Naive thymus-derived CD4-positive, alpha-beta T cell (primary cell): Measurements from ENCODE around the gene IGSF11. TPM values are rescaled to one million over a fixed set of nuclear protein-coding genes. Genes with fewer than 3 reads are reported as not detected.

Experiments used
- ATAC-seq: fragments of 150-1000 bp; cut with Tn5 transposase; 2 replicates; pipeline ENCODE4 v1.10.0; 2021; ENCODE audit warnings: mild to moderate bottlenecking, moderate library complexity
- CTCF ChIA-PET: fragments of 350-600 bp; sonication (Branson Sonifier 250); formaldehyde crosslinking; loops from one replicate; lab custom pipeline; 2021; ENCODE audit warnings: antibody characterized with exemption; lab: Charles Lee
- POLR2A ChIA-PET: fragments of 350-600 bp; sonication (Branson Sonifier 250); formaldehyde crosslinking; loops from one replicate; lab custom pipeline; 2021; ENCODE audit warnings: antibody characterized with exemption, inconsistent platforms; lab: Charles Lee
- DNase-seq, 9 donors: peaks; one replicate each; pipeline versions ENCODE4 v3.0.0 to v3.0.0-alpha.2; 2020 to 2022; ENCODE audit warnings: mixed read lengths in 1 of 9
- H3K27ac ChIP-seq: one replicate; pipeline ENCODE4 v1.7.0; 2013; ENCODE audit warnings: mild to moderate bottlenecking, low read depth, low read length, moderate library complexity
- H3K27me3 ChIP-seq, 2 donors: one replicate each; pipeline ENCODE4 v1.7.0; 2013; ENCODE audit warnings: low read length in 2 of 2, mild to moderate bottlenecking in 2 of 2, moderate library complexity in 2 of 2; ENCODE audit not compliant: control insufficient read depth in 2 of 2, insufficient read depth in 2 of 2
- H3K36me3 ChIP-seq, 3 experiments: 1 replicate in 2 of 3; 2 replicates in 1 of 3; pipeline ENCODE4 v1.7.0; 2013; ENCODE audit warnings: low read length in 3 of 3, mild to moderate bottlenecking in 3 of 3, moderate library complexity in 1 of 3; ENCODE audit not compliant: insufficient read depth in 3 of 3, control insufficient read depth in 2 of 3
- H3K4me1 ChIP-seq, 2 donors: one replicate each; pipeline ENCODE4 v1.7.0; 2013; ENCODE audit warnings: low read length in 2 of 2, mild to moderate bottlenecking in 2 of 2, moderate library complexity in 1 of 2; ENCODE audit not compliant: control insufficient read depth in 2 of 2, insufficient read depth in 2 of 2
- H3K4me3 ChIP-seq: 2 replicates; pipeline ENCODE4 v1.7.0; 2013; ENCODE audit warnings: mild to moderate bottlenecking, low read length
- H3K9me3 ChIP-seq, 3 experiments: 1 replicate in 2 of 3; 2 replicates in 1 of 3; pipeline ENCODE4 v1.7.0; 2013; ENCODE audit warnings: low read length in 3 of 3; ENCODE audit not compliant: control insufficient read depth in 2 of 3
- H3K27ac Mint-ChIP-seq, 9 donors: one replicate each; pipeline ENCODE4 v1.8.0; 2020 to 2022; ENCODE audit warnings: mixed read lengths in 9 of 9, mild to moderate bottlenecking in 8 of 9, moderate library complexity in 5 of 9, inconsistent platforms in 2 of 9
- H3K27me3 Mint-ChIP-seq, 5 donors: one replicate each; pipeline ENCODE4 v1.8.0; 2021 to 2022; ENCODE audit warnings: mixed read lengths in 5 of 5, mild to moderate bottlenecking in 1 of 5
- H3K36me3 Mint-ChIP-seq, 5 donors: one replicate each; pipeline ENCODE4 v1.8.0; 2020 to 2022; ENCODE audit warnings: mixed read lengths in 5 of 5, mild to moderate bottlenecking in 3 of 5, inconsistent platforms in 1 of 5
- H3K4me1 Mint-ChIP-seq, 7 donors: one replicate each; pipeline ENCODE4 v1.8.0; 2020 to 2022; ENCODE audit warnings: mixed read lengths in 7 of 7, mild to moderate bottlenecking in 3 of 7, inconsistent platforms in 1 of 7
- H3K4me3 Mint-ChIP-seq, 10 donors: one replicate each; pipeline ENCODE4 v1.8.0; 2020 to 2022; ENCODE audit warnings: mild to moderate bottlenecking in 10 of 10, mixed read lengths in 10 of 10, moderate library complexity in 6 of 10, inconsistent platforms in 2 of 10
- H3K9me3 Mint-ChIP-seq, 11 donors: one replicate each; pipeline ENCODE4 v1.8.0; 2020 to 2022; ENCODE audit warnings: mixed read lengths in 11 of 11, mild to moderate bottlenecking in 4 of 11, inconsistent platforms in 1 of 11, moderate library complexity in 1 of 11
- intact Hi-C, 2 donors: fragments of 100-400 bp; cut with micrococcal nuclease; formaldehyde crosslinking; loops; one replicate each; pipeline ENCODE4 v1.15.1; 2023
- polyA plus RNA-seq, 2 donors: library from polyadenylated mRNA; unstranded; fragments of 300-500 nt; fragmentation: Illumina TruSeq; gene quantifications; one replicate each; pipeline ENCODE4 v1.2.3, GENCODE V29; 2021
- total RNA-seq, 6 experiments: library from RNA in 5 of 6; stranded (reverse) in 5 of 6; gene quantifications; 1 replicate in 5 of 6; 2 replicates in 1 of 6; pipeline ENCODE4 v1.2.3 and lab custom pipeline; 2021 to 2026

IGSF11 gene
- total and polyA plus RNA-seq, 7 experiments from 2014 or later = 0.15 to 0.85 (median 0.41) TPM; not detected in 1

DNA sequence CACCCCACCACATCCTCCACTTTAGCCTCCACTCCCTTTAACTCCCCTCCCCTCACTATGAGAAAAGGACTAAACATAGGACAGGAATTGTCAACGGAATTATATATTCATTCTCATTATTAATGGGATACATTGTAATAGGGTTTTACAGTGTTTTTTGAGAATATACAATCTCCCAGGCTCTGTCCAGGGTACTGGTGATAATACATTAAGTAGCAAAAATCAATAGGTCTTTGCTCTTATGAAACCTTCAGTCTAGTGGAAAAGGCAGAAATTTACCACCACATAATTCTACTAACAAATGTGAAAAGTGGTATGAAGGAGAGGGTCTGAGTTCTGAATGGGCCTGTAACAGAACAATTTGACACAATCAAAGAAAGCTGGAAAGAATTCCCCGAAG lies 28.2 kb upstream of the IGSF11 start:
- no peak overlapping the region for H3K4me3 ChIP-seq
- H3K4me1 ChIP-seq = no peaks in the 10 kb centered on the region
- no peak overlapping the region for H3K27ac ChIP-seq
- intact Hi-C loops = no loop called here
- no peaks in the 10 kb centered on the region for H3K36me3 ChIP-seq
- peaks cover 0 to 3% (median 0%) of the 10 kb centered on the region in 11 donors for H3K9me3 Mint-ChIP-seq
- no peaks in the 10 kb centered on the region for H3K36me3 Mint-ChIP-seq
- POLR2A ChIA-PET = no interaction called here
- H3K4me3 Mint-ChIP-seq = no peak overlapping the region
- H3K9me3 ChIP-seq = no peaks in the 10 kb centered on the region
- no peaks in the 10 kb centered on the region for H3K27me3 ChIP-seq
- H3K27ac Mint-ChIP-seq = no peak overlapping the region
- no peaks in the 10 kb centered on the region for H3K4me1 Mint-ChIP-seq
- CTCF ChIA-PET = interaction anchor here (0.7 kb wide), 1 partner anchor 181 kb away, joined by 3 read pairs; no protein-coding TSS in a partner anchor
- DNase-seq (no peak), ATAC-seq (no peak)
- peaks cover 0 to 15% (median 8%) of the 10 kb centered on the region in 5 donors for H3K27me3 Mint-ChIP-seq

DNA sequence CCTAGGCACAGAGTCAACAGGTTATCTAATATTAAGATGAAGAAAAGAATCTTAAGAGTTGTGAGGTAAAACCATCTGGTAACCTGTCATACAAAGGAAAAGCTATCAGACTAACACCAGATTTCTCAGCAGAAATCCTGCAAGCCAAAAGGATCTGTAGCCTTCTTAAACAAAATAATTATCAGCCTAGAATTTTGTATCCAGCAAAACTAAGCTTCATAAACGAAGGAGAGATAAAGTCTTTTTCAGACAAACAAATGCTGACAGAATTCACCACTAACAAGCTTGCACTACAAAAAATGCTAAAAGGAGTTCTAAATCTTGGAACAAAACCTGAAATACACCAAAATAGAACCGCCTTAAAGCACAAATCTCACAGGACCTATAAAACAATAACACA lies 9.9 kb upstream of the IGSF11 start:
- no peaks in the 10 kb centered on the region for H3K9me3 ChIP-seq
- no peaks in the 10 kb centered on the region for H3K4me1 ChIP-seq
- H3K36me3 ChIP-seq = no peaks in the 10 kb centered on the region
- ChIA-PET CTCF (interaction anchor here (0.9 kb wide), 1 partner anchor 163 kb away, joined by 3 read pairs; no protein-coding TSS in a partner anchor), POLR2A (no interaction called here)
- Mint-ChIP-seq H3K27me3 (peaks cover 9 to 38% (median 24%) of the 10 kb centered on the region in 5 donors), H3K4me3 (no peak overlapping the region), H3K27ac (no peak overlapping the region), H3K4me1 (peaks cover 0 to 4% (median 0%) of the 10 kb centered on the region in 7 donors), H3K36me3 (peaks cover 0 to 11% (median 5%) of the 10 kb centered on the region in 5 donors), H3K9me3 (peaks cover 0 to 28% (median 13%) of the 10 kb centered on the region in 11 donors)
- no peak for ATAC-seq
- H3K27ac ChIP-seq = no peak overlapping the region
- no peak overlapping the region for H3K4me3 ChIP-seq
- H3K27me3 ChIP-seq = no peaks in the 10 kb centered on the region
- intact Hi-C loops = no loop called here
- DNase-seq = no peak

DNA sequence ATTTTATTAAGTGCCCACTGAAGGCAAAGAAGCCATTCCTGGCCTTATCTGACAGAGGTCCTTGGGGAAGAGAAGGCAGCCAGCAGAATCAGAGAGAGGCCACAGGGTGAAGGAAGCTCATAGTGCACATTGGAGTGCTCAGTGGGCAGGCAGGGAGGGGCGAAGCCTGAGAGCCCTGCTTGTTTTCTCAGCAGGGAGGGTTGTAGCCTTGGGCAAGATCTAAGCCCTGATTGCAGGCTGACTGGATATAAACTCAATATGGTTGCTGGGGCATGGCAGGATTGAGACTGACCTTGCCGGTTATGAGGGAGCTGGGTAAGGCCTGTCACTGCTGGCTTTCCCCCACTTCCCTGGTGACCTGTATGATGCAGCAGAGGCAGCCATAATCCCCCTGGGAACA lies 7.5 kb upstream of the IGSF11 start:
- ChIA-PET POLR2A (no interaction called here), CTCF (interaction anchor here (1.4 to 1.6 kb wide), 3 partner anchors 50 to 157 kb away, joined by 3 to 9 read pairs (median 3); no protein-coding TSS in a partner anchor)
- no peak overlapping the region for H3K27ac ChIP-seq
- no peak for ATAC-seq
- peaks cover 0 to 28% (median 15%) of the 10 kb centered on the region in 11 donors for H3K9me3 Mint-ChIP-seq
- no peaks in the 10 kb centered on the region for H3K36me3 ChIP-seq
- H3K27me3 Mint-ChIP-seq = peaks cover 18 to 50% (median 42%) of the 10 kb centered on the region in 5 donors
- no peak overlapping the region for H3K4me3 Mint-ChIP-seq
- H3K4me1 ChIP-seq = no peaks in the 10 kb centered on the region
- H3K27ac Mint-ChIP-seq = no peak overlapping the region
- no peaks in the 10 kb centered on the region for H3K27me3 ChIP-seq
- no peak overlapping the region for H3K4me3 ChIP-seq
- no peaks in the 10 kb centered on the region for H3K9me3 ChIP-seq
- peaks cover 0 to 11% (median 5%) of the 10 kb centered on the region in 5 donors for H3K36me3 Mint-ChIP-seq
- peaks cover 0 to 4% (median 0%) of the 10 kb centered on the region in 7 donors for H3K4me1 Mint-ChIP-seq
- intact Hi-C loops = no loop called here
- DNase-seq = no peak

DNA sequence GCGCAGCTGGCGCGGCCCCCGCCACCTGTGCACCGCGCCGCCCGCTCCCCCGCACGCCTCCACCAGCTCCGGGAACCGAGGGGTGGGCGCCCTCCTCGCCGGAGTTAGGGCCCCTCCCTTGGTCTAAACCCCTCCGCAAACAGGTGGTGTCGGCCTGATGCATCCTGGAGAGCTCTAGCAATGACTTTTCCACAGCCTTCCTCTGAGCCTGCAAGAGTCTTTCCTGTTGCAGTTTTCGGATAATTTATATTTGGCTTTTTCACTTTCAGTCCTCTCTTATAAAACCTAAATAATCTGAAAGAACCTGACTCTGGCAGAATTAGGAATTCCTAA lies 334 bp upstream of the IGSF11 start:
- H3K36me3 Mint-ChIP-seq = no peaks in the 10 kb centered on the region
- no peak for ATAC-seq
- peaks cover 38 to 65% (median 54%) of the 10 kb centered on the region in 5 donors for H3K27me3 Mint-ChIP-seq
- peak overlapping the region; percentile 67 to 93 (median 86) for H3K4me3 Mint-ChIP-seq
- H3K27ac ChIP-seq = no peak overlapping the region
- no peaks in the 10 kb centered on the region for H3K9me3 ChIP-seq
- peaks cover 0 to 3% (median 0%) of the 10 kb centered on the region in 11 donors for H3K9me3 Mint-ChIP-seq
- DNase-seq = no peak
- ChIA-PET POLR2A (interaction anchor here (1.1 to 1.7 kb wide), 2 partner anchors 151 to 206 kb away, joined by 4 to 15 read pairs; partner anchors contain the start of gene B4GALT4), CTCF (interaction anchor here (0.8 to 7.6 kb wide), 21 partner anchors 11 to 318 kb away, joined by 3 to 370 read pairs (median 5); partner anchors contain the start of gene B4GALT4)
- H3K27ac Mint-ChIP-seq = peak overlapping the region in 1 of 9 donors; percentile 46
- intact Hi-C loops = loop anchor here (1.0 to 2.0 kb wide), 2 partner anchors 63 to 86 kb away; no protein-coding TSS in a partner anchor
- H3K36me3 ChIP-seq = no peaks in the 10 kb centered on the region
- peak overlapping the region; percentile 62 for H3K4me3 ChIP-seq
- H3K4me1 Mint-ChIP-seq = peaks cover 0 to 17% (median 11%) of the 10 kb centered on the region in 7 donors
- peaks cover 5 to 7% of the 10 kb centered on the region in 2 donors for H3K27me3 ChIP-seq
- H3K4me1 ChIP-seq = no peaks in the 10 kb centered on the region

DNA sequence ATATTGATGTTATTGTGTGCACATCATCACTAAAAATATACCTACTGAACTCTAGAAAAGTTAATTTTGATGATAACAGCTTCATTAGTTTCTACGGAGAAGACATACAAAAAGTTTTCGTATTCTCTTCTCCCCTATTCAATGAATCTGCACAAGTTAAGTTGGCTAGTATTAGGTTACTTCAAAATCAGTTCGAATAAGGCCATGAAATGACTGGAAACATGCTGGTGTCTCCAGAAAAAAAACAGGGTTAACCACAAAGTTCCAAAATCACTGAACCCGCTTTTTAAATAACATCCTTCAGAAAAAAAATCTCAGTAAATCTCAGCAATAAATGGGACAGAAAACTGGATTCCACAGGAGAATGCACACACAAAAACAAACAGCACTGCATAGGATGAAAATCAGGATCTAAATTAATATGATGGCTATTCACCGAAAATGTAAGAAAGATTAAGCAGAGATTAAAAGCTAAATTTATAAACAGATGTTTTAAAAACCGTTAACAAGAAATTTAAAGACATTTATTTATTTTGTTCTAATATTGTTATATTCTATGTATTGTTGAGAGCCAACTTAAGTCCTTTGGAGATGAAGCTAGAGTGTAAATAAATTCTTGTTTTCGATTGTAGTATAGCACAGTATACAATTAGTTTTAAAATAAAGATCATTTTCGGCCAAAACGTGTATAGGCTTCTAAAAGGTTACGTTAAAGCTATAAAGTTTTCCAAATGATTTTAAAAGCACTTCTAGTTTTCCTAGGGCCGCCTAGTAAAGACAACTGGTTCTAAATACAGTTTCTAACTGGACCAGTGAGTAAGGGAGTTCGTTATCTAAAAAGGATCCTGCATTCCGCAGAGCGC lies 1.0 kb downstream of the IGSF11 start:
- H3K4me3 ChIP-seq = no peak overlapping the region
- DNase-seq = no peak
- H3K9me3 Mint-ChIP-seq = peaks cover 0 to 2% (median 0%) of the 10 kb centered on the region in 11 donors
- H3K27ac ChIP-seq = no peak overlapping the region
- H3K4me1 ChIP-seq = no peaks in the 10 kb centered on the region
- peak overlapping the region in 1 of 9 donors; percentile 58 for H3K27ac Mint-ChIP-seq
- H3K4me1 Mint-ChIP-seq = peaks cover 0 to 17% (median 10%) of the 10 kb centered on the region in 7 donors
- H3K27me3 Mint-ChIP-seq = peaks cover 31 to 64% (median 43%) of the 10 kb centered on the region in 5 donors
- intact Hi-C loops = loop anchor here (1.0 to 5.0 kb wide), 10 partner anchors 25 to 648 kb away; no protein-coding TSS in a partner anchor
- no peaks in the 10 kb centered on the region for H3K36me3 ChIP-seq
- peaks cover 5 to 7% of the 10 kb centered on the region in 2 donors for H3K27me3 ChIP-seq
- peak overlapping the region; percentile 83 to 93 (median 90) for H3K4me3 Mint-ChIP-seq
- no peaks in the 10 kb centered on the region for H3K36me3 Mint-ChIP-seq
- no peaks in the 10 kb centered on the region for H3K9me3 ChIP-seq
- ChIA-PET POLR2A (interaction anchor here (1.0 to 1.7 kb wide), 2 partner anchors 71 to 150 kb away, joined by 3 to 15 read pairs; no protein-coding TSS in a partner anchor), CTCF (interaction anchor here (0.7 to 7.6 kb wide), 16 partner anchors 14 to 213 kb away, joined by 3 to 370 read pairs (median 5); partner anchors contain the start of gene B4GALT4)
- no peak for ATAC-seq

DNA sequence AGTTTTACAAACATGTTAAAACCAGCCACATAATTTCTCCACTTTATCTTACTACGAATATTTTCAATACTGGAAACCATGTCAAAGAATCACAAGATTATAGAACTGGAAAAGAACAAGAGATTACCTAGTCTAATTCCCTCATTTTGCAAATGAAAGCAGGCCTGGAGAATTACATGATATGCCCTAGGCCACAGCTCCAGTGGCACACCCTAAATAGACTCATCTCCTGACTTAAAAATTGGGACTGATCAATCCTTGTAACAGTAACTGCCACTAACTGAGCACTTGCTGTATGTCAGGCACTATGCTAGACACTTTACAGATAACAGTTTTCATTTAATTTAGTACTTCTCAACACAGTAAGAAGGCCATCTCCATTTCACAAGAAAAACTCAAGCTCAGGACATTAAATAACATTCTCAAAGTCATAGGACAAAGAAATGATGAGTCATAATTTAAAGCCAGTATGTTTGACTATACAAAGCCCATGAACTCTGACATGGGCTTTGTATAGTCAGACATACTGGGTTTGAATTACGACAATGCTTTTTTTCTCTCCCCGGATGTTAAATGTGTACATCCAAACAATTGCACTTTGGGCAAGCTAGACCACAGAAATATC lies 9.4 kb downstream of the IGSF11 start:
- no peak overlapping the region for H3K4me3 Mint-ChIP-seq
- H3K4me1 Mint-ChIP-seq = peaks cover 0 to 5% (median 0%) of the 10 kb centered on the region in 7 donors
- ChIA-PET CTCF (interaction anchor here (1.2 to 1.7 kb wide), 2 partner anchors 10 to 142 kb away, joined by 3 to 4 read pairs; partner anchors contain the start of gene IGSF11), POLR2A (no interaction called here)
- ATAC-seq (no peak), DNase-seq (no peak)
- Histone ChIP-seq H3K27ac (no peak overlapping the region), H3K4me1 (no peaks in the 10 kb centered on the region), H3K9me3 (no peaks in the 10 kb centered on the region), H3K36me3 (no peaks in the 10 kb centered on the region), H3K4me3 (no peak overlapping the region), H3K27me3 (no peaks in the 10 kb centered on the region)
- H3K27ac Mint-ChIP-seq = no peak overlapping the region
- intact Hi-C loops = no loop called here
- no peaks in the 10 kb centered on the region for H3K9me3 Mint-ChIP-seq
- H3K27me3 Mint-ChIP-seq = peaks cover 0 to 9% (median 0%) of the 10 kb centered on the region in 5 donors
- H3K36me3 Mint-ChIP-seq = no peaks in the 10 kb centered on the region
